Upper lobe of left lung (tissue), 6 donors: ENCODE measurements around the gene SPAG7. TPM values are rescaled to one million over a fixed set of nuclear protein-coding genes. Genes with fewer than 3 reads are reported as not detected.

Source experiments
- ATAC-seq, 2 donors: fragments of 200-7000 bp; cut with Tn5 transposase; one replicate each; pipeline ENCODE4 v1.9.1; 2022; ENCODE audit warnings: mild to moderate bottlenecking in 2 of 2, moderate library complexity in 2 of 2; ENCODE audit not compliant: low FRiP score in 2 of 2
- DNase-seq, 2 donors: peaks; one replicate each; pipeline ENCODE4 v3.0.0-alpha.2; 2019 to 2020
- H3K27ac ChIP-seq, 4 donors: fragments of 200-600 bp; sonication (generic); one replicate each; pipeline ENCODE4 v1.5.1; 2016 to 2019
- H3K27me3 ChIP-seq, 4 donors: fragments of 200-600 bp; sonication (generic); one replicate each; pipeline ENCODE4 v1.5.1; 2017 to 2019
- H3K36me3 ChIP-seq, 4 donors: fragments of 200-600 bp; sonication (generic); one replicate each; pipeline ENCODE4 v1.5.1; 2016 to 2019
- H3K4me1 ChIP-seq, 4 donors: fragments of 200-600 bp; sonication (generic); one replicate each; pipeline ENCODE4 v1.5.1; 2018 to 2019
- H3K4me3 ChIP-seq, 4 donors: fragments of 200-600 bp; sonication (generic); one replicate each; pipeline ENCODE4 v1.5.1; 2017 to 2019; ENCODE audit warnings: mild to moderate bottlenecking in 2 of 4, moderate library complexity in 1 of 4
- H3K9me3 ChIP-seq, 4 donors: fragments of 200-600 bp; sonication (generic); one replicate each; pipeline ENCODE4 v1.5.1; 2018 to 2019
- EP300 ChIP-seq, 4 donors: sonication (generic); formaldehyde crosslinking; IDR thresholded peaks; one replicate each; pipeline ENCODE4 v1.5.1; 2017; ENCODE audit warnings: antibody characterized with exemption in 4 of 4, control low read depth in 2 of 4
- POLR2A ChIP-seq, 4 donors: fragments of 450-650 bp; IDR thresholded peaks; one replicate each; pipeline ENCODE4 v1.5.1; 2016 to 2017; ENCODE audit warnings: antibody characterized with exemption in 4 of 4, mild to moderate bottlenecking in 2 of 4
- POLR2AphosphoS5 ChIP-seq, 2 donors: sonication (generic); formaldehyde crosslinking; IDR thresholded peaks; one replicate each; pipeline ENCODE4 v1.5.1; 2017; ENCODE audit warnings: antibody characterized with exemption in 2 of 2
- WGBS, 2 donors: methylation state at CpG; one replicate each; pipeline ENCODE4 v1.1.5; 2017 to 2018; 5-methylcytosine and 5-hydroxymethylcytosine counted together
- total RNA-seq, 6 donors: library from RNA; depleted of rRNA in 4 of 6; stranded (reverse); fragments of >200 nt in 4 of 6; gene quantifications; one replicate each; pipeline versions ENCODE4 v1.1.0 to v1.2.1, GENCODE V29; 2016 to 2021
- TF ChIP-seq, protein P1 (sequence below), 6 experiments: fragments of 450-650 bp in 4 of 6; fragments of 200-600 bp in 2 of 6; sonication (generic) in 2 of 6; IDR thresholded peaks; one replicate each; pipeline ENCODE4 v1.5.1; 2016 to 2019; ENCODE audit warnings: antibody characterized with exemption in 6 of 6
- donor health status: DM: no; HTN: no; CAD: no; lungs with moderate emphysema.
- donor health status: DM: no; HTN: yes; CAD: no; lungs with severe emphysema.

SPAG7 gene
- total RNA-seq, 6 donors from 2014 or later, result 48.2 to 66.4 (median 63.8) TPM

DNA sequence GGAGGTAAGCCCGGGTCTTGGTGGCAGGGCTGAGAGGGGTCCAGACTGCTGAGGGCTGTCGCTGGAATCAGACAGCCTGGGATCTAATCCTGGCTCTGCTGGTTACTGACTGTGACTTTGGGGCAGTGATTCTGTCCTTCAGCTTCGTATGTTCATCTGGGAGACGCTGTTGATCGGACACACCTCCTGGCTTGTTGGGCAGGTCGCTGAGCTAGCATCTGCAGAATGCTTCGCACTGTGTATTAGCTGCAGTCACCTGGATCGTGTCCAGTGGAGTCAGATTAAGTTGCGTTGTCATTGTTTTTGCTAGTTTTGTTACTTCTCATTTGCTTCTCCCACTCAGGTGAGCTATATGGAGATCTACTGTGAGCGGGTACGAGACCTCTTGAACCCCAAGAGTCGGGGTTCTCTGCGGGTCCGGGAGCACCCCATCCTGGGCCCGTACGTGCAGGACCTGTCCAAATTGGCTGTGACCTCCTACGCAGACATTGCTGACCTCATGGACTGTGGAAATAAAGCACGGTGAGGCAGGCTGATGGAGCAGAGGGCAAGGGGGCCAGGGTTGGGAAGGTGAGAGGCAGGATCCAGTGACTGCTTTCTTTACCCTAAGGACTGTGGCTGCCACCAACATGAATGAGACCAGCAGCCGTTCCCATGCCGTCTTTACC lies 34.6 kb upstream of the SPAG7 start:
- DNase-seq (no peak), ATAC-seq (no peak)
- Histone ChIP-seq H3K27ac (no peak overlapping the region), H3K4me1 (peaks cover 18 to 24% (median 23%) of the 10 kb centered on the region in 4 donors), H3K36me3 (peaks cover 28 to 67% (median 63%) of the 10 kb centered on the region in 4 donors), H3K9me3 (no peaks in the 10 kb centered on the region), H3K4me3 (no peak overlapping the region), H3K27me3 (no peaks in the 10 kb centered on the region)
- 95 to 96% methylated on average over 9 to 20 of the region's 20 CpGs for WGBS, 2 donors
- TF ChIP-seq, protein P1, sequence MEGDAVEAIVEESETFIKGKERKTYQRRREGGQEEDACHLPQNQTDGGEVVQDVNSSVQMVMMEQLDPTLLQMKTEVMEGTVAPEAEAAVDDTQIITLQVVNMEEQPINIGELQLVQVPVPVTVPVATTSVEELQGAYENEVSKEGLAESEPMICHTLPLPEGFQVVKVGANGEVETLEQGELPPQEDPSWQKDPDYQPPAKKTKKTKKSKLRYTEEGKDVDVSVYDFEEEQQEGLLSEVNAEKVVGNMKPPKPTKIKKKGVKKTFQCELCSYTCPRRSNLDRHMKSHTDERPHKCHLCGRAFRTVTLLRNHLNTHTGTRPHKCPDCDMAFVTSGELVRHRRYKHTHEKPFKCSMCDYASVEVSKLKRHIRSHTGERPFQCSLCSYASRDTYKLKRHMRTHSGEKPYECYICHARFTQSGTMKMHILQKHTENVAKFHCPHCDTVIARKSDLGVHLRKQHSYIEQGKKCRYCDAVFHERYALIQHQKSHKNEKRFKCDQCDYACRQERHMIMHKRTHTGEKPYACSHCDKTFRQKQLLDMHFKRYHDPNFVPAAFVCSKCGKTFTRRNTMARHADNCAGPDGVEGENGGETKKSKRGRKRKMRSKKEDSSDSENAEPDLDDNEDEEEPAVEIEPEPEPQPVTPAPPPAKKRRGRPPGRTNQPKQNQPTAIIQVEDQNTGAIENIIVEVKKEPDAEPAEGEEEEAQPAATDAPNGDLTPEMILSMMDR (IDR thresholded peaks at IDR 0.05), result no peak
- TF ChIP-seq POLR2AphosphoS5 (IDR thresholded peaks at IDR 0.05), result no peak
- TF ChIP-seq POLR2A (IDR thresholded peaks at IDR 0.05), result no peak
- TF ChIP-seq EP300 (IDR thresholded peaks at IDR 0.05), result no peak

DNA sequence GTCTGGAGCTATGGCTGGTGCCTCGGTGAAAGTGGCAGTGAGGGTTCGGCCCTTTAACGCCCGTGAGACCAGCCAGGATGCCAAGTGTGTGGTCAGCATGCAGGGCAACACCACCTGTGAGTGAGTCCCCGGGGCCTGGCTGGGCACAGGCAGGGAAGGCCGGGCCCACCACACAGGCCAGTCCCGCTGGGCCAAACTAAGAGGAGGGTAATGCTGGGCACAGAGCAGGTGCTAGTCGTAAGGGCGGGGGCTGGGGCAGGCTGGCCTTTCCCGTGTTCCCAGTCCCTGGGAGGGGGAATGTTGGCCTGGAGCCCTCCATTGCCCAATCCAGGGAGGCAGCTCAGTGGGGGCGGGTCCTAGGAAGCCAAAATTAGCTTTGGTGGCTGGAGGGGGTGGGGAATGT lies 32.6 kb upstream of the SPAG7 start:
- Histone ChIP-seq H3K9me3 (no peaks in the 10 kb centered on the region), H3K36me3 (peaks cover 24 to 48% (median 43%) of the 10 kb centered on the region in 4 donors), H3K4me1 (peaks cover 24 to 31% (median 30%) of the 10 kb centered on the region in 4 donors), H3K27me3 (no peaks in the 10 kb centered on the region), H3K4me3 (peak overlapping the region in 3 of 4 donors; percentile 92 to 100 (median 99)), H3K27ac (peak overlapping the region in 3 of 4 donors; percentile 57 to 97 (median 88))
- ATAC-seq (peak in 1 of 2 donors; percentile 5), DNase-seq (peak; percentile 79)
- TF ChIP-seq POLR2AphosphoS5 (IDR thresholded peaks at IDR 0.05) (peak in 1 of 2 donors; percentile 28), EP300 (IDR thresholded peaks at IDR 0.05) (no peak), POLR2A (IDR thresholded peaks at IDR 0.05) (peak in 1 of 4 donors; percentile 17)
- TF ChIP-seq, protein P1 (IDR thresholded peaks at IDR 0.05), result no peak
- WGBS, 2 donors, result 63 to 73% methylated on average over 7 to 11 of the region's 11 CpGs

DNA sequence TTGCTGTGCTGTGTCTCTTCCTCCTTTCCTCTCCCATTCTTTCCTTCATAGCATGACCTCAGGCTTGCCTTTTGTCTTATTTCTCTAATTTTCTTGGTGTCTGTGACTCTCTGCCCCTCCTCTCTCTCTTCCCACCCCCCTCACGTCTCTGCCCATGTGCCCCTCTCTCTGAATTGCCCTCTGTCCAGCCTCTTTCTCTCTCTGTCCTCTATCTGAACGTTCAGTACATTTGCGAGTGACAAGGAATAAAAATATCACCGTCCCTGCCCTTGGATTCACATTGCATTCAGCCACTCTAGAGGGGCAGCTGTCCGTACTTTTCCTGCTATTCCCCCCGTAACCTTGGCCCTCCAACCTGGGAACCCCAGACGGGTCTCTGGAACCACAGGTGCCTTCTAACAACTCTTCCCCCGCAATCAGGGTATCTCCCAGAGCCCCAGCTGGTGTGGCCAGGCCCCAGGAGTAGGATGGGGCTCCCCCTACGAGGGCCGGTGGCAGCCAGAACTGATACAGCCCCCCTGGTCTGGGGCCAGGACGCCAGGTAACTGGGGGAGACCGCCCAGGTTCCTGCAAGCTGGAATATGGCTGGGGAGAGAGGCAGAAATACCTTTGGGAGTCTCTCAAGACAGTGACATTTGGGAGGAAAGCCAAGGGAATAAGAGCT lies 31.9 kb upstream of the SPAG7 start:
- TF ChIP-seq POLR2AphosphoS5 (IDR thresholded peaks at IDR 0.05), result no peak
- TF ChIP-seq POLR2A (IDR thresholded peaks at IDR 0.05), result no peak
- TF ChIP-seq, protein P1 (IDR thresholded peaks at IDR 0.05), result no peak
- no peak for TF ChIP-seq EP300 (IDR thresholded peaks at IDR 0.05)
- Histone ChIP-seq H3K27ac (peak overlapping the region; percentile 57 to 97 (median 92)), H3K4me3 (peak overlapping the region in 3 of 4 donors; percentile 92 to 100 (median 99)), H3K27me3 (no peaks in the 10 kb centered on the region), H3K9me3 (no peaks in the 10 kb centered on the region), H3K4me1 (peaks cover 24 to 31% (median 30%) of the 10 kb centered on the region in 4 donors), H3K36me3 (peaks cover 17 to 41% (median 36%) of the 10 kb centered on the region in 4 donors)
- 61 to 68% methylated on average over 11 to 12 of the region's 12 CpGs for WGBS, 2 donors
- DNase-seq (no peak), ATAC-seq (no peak)

DNA sequence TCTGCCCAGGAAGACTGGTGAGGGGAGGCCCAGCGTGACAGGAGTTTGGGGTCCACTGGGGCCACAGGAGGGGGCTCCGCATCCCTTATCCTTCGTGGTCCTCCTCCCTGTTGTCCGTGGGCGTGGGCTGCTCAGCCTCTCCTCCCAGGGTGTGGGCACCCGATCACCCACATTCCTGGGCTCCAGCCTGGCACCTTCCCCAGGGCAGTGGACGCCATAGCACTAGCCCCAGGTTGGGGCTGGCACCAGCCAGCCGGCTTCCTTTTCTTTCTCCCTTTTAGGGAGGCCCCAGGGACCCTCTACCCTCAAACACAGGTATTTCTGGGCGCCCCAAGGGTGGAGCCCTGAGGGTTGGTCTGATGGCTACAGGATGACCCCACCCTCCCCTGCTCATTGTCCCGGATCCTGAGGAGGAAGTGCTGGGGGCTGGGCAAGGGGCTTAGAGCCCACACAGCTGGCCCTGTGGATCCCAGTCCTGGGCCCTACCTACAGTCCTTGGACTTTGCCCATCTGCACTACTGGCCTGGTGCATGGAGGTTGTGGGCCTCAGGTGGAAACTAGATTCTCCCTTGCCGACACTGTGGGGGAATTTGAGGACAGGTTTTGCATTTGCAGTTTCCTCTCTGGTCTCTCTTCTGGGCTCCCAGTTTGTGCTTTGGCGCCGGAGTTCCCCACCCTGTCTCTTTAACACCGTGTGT lies 31.3 kb upstream of the SPAG7 start:
- 23 to 32% methylated on average over 12 of the region's 14 CpGs for WGBS, 2 donors
- ATAC-seq (no peak), DNase-seq (peak in 1 of 2 donors; percentile 42)

More for the DNA sequence above, 31.3 kb upstream of the SPAG7 start:
- H3K4me3 ChIP-seq, result peak overlapping the region; percentile 92 to 100 (median 97)
- TF ChIP-seq POLR2AphosphoS5 (IDR thresholded peaks at IDR 0.05) (no peak), EP300 (IDR thresholded peaks at IDR 0.05) (no peak), POLR2A (IDR thresholded peaks at IDR 0.05) (no peak)
- TF ChIP-seq, protein P1 (IDR thresholded peaks at IDR 0.05), result no peak
- H3K27me3 ChIP-seq, result no peaks in the 10 kb centered on the region
- peak overlapping the region; percentile 88 to 97 (median 95) for H3K27ac ChIP-seq
- H3K9me3 ChIP-seq, result no peaks in the 10 kb centered on the region
- H3K36me3 ChIP-seq, result peaks cover 11 to 34% (median 29%) of the 10 kb centered on the region in 4 donors
- peaks cover 24 to 31% (median 30%) of the 10 kb centered on the region in 4 donors for H3K4me1 ChIP-seq
